B cell (primary cell): ENCODE data around the gene IFT122. TPM values are rescaled to one million over a fixed set of nuclear protein-coding genes. Genes with fewer than 3 reads are reported as not detected.

Experiments
- ATAC-seq: fragments of 200-7000 bp; cut with Tn5 transposase; one replicate; pipeline ENCODE4 v1.10.0; 2021; ENCODE audit warnings: low read depth, mild to moderate bottlenecking, moderate number of reproducible peaks, moderate library complexity
- CTCF ChIA-PET: fragments of 350-600 bp; sonication (Branson Sonifier 250); formaldehyde crosslinking; loops from one replicate; lab custom pipeline; 2021; ENCODE audit warnings: antibody characterized with exemption, inconsistent platforms; lab: Charles Lee
- POLR2A ChIA-PET: fragments of 350-600 bp; sonication (Branson Sonifier 250); formaldehyde crosslinking; loops from one replicate; lab custom pipeline; 2021; ENCODE audit warnings: antibody characterized with exemption; lab: Charles Lee
- DNase-seq: peaks from one replicate; pipeline ENCODE4 v3.0.0; 2013
- H2AFZ ChIP-seq: 2 replicates; pipeline ENCODE4 v1.6.1; 2012; ENCODE audit warnings: mild to moderate bottlenecking, low read depth, low read length; ENCODE audit not compliant: insufficient read depth, poor library complexity, severe bottlenecking
- H3K27ac ChIP-seq, 2 donors: 1 replicate in 1 of 2; 2 replicates in 1 of 2; pipeline ENCODE4 v1.5.1; 2012 to 2013; ENCODE audit warnings: low read length in 2 of 2, mild to moderate bottlenecking in 2 of 2, moderate library complexity in 1 of 2
- H3K27me3 ChIP-seq, 4 experiments: fragments of 200-600 bp in 1 of 4; sonication (generic) in 1 of 4; replicated peaks in 1 of 4; 1 replicate in 2 of 4; 2 replicates in 2 of 4; pipeline versions ENCODE4 v1.6.1 to v1.7.0; 2013 to 2016; ENCODE audit warnings: low read length in 3 of 4, mild to moderate bottlenecking in 2 of 4, mixed read lengths in 1 of 4, moderate library complexity in 1 of 4; ENCODE audit not compliant: insufficient read depth in 4 of 4, control insufficient read depth in 3 of 4; ENCODE audit errors: control extremely low read depth in 1 of 4
- H3K36me3 ChIP-seq, 2 experiments: replicated peaks in 1 of 2; 1 replicate in 1 of 2; 2 replicates in 1 of 2; pipeline versions ENCODE4 v1.6.1 to v1.7.1; 2013; ENCODE audit warnings: low read length in 1 of 2; ENCODE audit not compliant: insufficient read depth in 2 of 2, control insufficient read depth in 1 of 2; ENCODE audit errors: control extremely low read depth in 1 of 2, extremely low read depth in 1 of 2
- H3K4me1 ChIP-seq, 2 donors: fragments of 200-600 bp in 1 of 2; sonication (generic) in 1 of 2; 1 replicate in 1 of 2; 2 replicates in 1 of 2; pipeline versions ENCODE4 v1.5.1 to v1.6.1; 2013 to 2017; ENCODE audit warnings: low read length in 2 of 2; ENCODE audit not compliant: control insufficient read depth in 2 of 2, insufficient read depth in 2 of 2
- H3K4me2 ChIP-seq: replicated peaks from 2 replicates; pipeline ENCODE3; 2012; ENCODE audit warnings: mild to moderate bottlenecking, low read depth, low read length; ENCODE audit not compliant: poor library complexity, severe bottlenecking
- H3K4me3 ChIP-seq, 5 experiments: fragments of 200-600 bp in 1 of 5; sonication (generic) in 1 of 5; 1 replicate in 3 of 5; 2 replicates in 2 of 5; pipeline versions ENCODE4 v1.5.1 to v1.7.0; 2011 to 2016; ENCODE audit warnings: low read length in 4 of 5, mild to moderate bottlenecking in 4 of 5, low read depth in 2 of 5, control low read depth in 1 of 5, moderate library complexity in 1 of 5; ENCODE audit not compliant: insufficient read depth in 1 of 5; ENCODE audit errors: control extremely low read depth in 1 of 5, extremely low read depth in 1 of 5
- H3K79me2 ChIP-seq: fragments of 200-600 bp; sonication (generic); one replicate; pipeline ENCODE4 v1.6.0; 2016; ENCODE audit warnings: low read length; ENCODE audit not compliant: control insufficient read depth, insufficient read depth
- H3K9ac ChIP-seq: fragments of 200-600 bp; sonication (generic); 2 replicates; pipeline ENCODE4 v1.6.1; 2017; ENCODE audit warnings: mild to moderate bottlenecking, low read length, moderate library complexity
- H3K9me3 ChIP-seq, 3 donors: one replicate each; pipeline versions ENCODE4 v1.6.1 to v1.7.1; 2013; ENCODE audit warnings: low read length in 2 of 3; ENCODE audit not compliant: control insufficient read depth in 2 of 3, insufficient read depth in 1 of 3; ENCODE audit errors: control extremely low read depth in 1 of 3
- H4K20me1 ChIP-seq: 2 replicates; pipeline ENCODE4 v1.6.0; 2012; ENCODE audit warnings: mild to moderate bottlenecking, low read length; ENCODE audit not compliant: insufficient read depth, control insufficient read depth, poor library complexity, severe bottlenecking
- H3K27ac Mint-ChIP-seq: one replicate; pipeline ENCODE4 v1.8.0; 2021; ENCODE audit warnings: mixed read lengths
- H3K27me3 Mint-ChIP-seq: one replicate; pipeline ENCODE4 v1.8.0; 2021; ENCODE audit warnings: mixed read lengths
- H3K4me1 Mint-ChIP-seq: one replicate; pipeline ENCODE4 v1.8.0; 2021; ENCODE audit warnings: mixed read lengths
- H3K4me3 Mint-ChIP-seq: one replicate; pipeline ENCODE4 v1.8.0; 2021; ENCODE audit warnings: mixed read lengths
- H3K9me3 Mint-ChIP-seq: one replicate; pipeline ENCODE4 v1.8.0; 2022; ENCODE audit warnings: mixed read lengths; ENCODE audit not compliant: insufficient read depth
- CTCF ChIP-seq: fragments of 200-600 bp; IDR thresholded peaks from one replicate; pipeline ENCODE4 v1.8.0; 2022; ENCODE audit warnings: antibody characterized with exemption, mild to moderate bottlenecking
- EZH2 ChIP-seq: IDR thresholded peaks from 2 replicates; pipeline ENCODE4 v1.6.1; 2012; ENCODE audit warnings: borderline replicate concordance, low read depth, mild to moderate bottlenecking, moderate library complexity, low read length; ENCODE audit not compliant: insufficient read depth, poor library complexity, severe bottlenecking
- WGBS: methylation state at CpG from one replicate; pipeline ENCODE4 v1.1.5; 2013; ENCODE audit warnings: missing lambda C conversion rate; ENCODE audit not compliant: insufficient coverage; 5-methylcytosine and 5-hydroxymethylcytosine counted together
- intact Hi-C: fragments of 100-400 bp; cut with micrococcal nuclease; formaldehyde crosslinking; loops from one replicate; pipeline ENCODE4 v1.10.0; 2022
- polyA plus RNA-seq: library from polyadenylated mRNA; depleted of rRNA; stranded (reverse); fragments of >200 nt; gene quantifications from 2 replicates; pipeline ENCODE4 v1.2.3, GENCODE V29; 2012
- total RNA-seq, 2 donors: library from RNA; stranded (reverse); fragments of 120-200 nt in 1 of 2; gene quantifications; 1 replicate in 1 of 2; 2 replicates in 1 of 2; pipeline versions ENCODE4 v1.2.3 to v1.2.4, GENCODE V29; 2013 to 2022

Gene IFT122
- total and polyA plus RNA-seq, 2 donors (not counting 1 experiment from before 2014, with no cell fraction given) = 14.0 to 34.3 TPM

- CTCF ChIA-PET = interaction anchor here (0.7 kb wide), 1 partner anchor 66 kb away, joined by 3 read pairs; no protein-coding TSS in a partner anchor
These were observed 121.7 kb downstream of the IFT122 start for GRCh38 chr3:129561619-129562248.

More at GRCh38 chr3:129561619-129562248, 121.7 kb downstream of the IFT122 start:
- TF ChIP-seq CTCF = no peak
- no peak for TF ChIP-seq EZH2
- POLR2A ChIA-PET = interaction anchor here (0.7 kb wide), 1 partner anchor 42 kb away, joined by 3 read pairs; no protein-coding TSS in a partner anchor
- Histone ChIP-seq H3K79me2 (no peaks in the 10 kb centered on the region), H4K20me1 (no peaks in the 10 kb centered on the region), H3K9me3 (no peaks in the 10 kb centered on the region), H2AFZ (no peak overlapping the region), H3K9ac (no peak overlapping the region), H3K27me3 (peaks cover 0 to 12% (median 0%) of the 10 kb centered on the region in 4 experiments), H3K27ac (no peak overlapping the region), H3K4me1 (peaks cover 0 to 5% of the 10 kb centered on the region in 2 donors), H3K4me3 (no peak overlapping the region), H3K4me2 (no peak overlapping the region), H3K36me3 (no peaks in the 10 kb centered on the region)
- ATAC-seq = no peak
- Mint-ChIP-seq H3K27ac (peak overlapping the region; percentile 37), H3K9me3 (no peaks in the 10 kb centered on the region), H3K27me3 (peaks cover 4% of the 10 kb centered on the region), H3K4me1 (peaks cover 3% of the 10 kb centered on the region), H3K4me3 (no peak overlapping the region)
- intact Hi-C loops = no loop called here
- 97% methylated on average over 7 of the region's 18 CpGs for WGBS
- DNase-seq = no peak
